Measurements from ENCODE around the gene RAB31. TPM values are rescaled to one million over a fixed set of nuclear protein-coding genes. Genes with fewer than 3 reads are reported as not detected.
A peak's percentile ranks its signal among the peaks of the same experiment; 100 is the strongest.

Gene RAB31
- total RNA-seq, 1 donor from 2014 or later: 19.0 TPM

- no peak for DNase-seq (ENCODE audit: low read depth)
Observed at GRCh38 chr18:9712130-9712577, 4.1 kb downstream of the RAB31 start.

DNA sequence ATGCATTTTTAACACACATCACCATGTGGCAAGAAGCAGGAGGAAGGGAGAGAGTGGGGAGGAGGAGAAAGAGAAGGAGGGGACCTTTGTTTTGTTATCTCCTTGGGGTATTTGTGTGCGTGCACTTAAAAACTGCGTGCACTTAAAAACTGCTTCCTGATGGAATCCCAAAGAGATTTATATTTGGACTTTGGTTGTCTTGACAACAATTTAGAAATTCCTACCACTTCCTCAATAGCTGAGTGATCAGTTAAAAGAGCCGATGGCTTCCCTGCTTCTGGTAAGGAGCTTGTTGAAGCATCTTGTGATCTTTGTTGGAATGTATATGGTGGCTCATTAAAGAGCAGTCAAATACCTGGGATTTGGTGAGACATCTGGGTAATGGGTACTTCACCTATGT lies 4.5 kb downstream of the RAB31 start:
- DNase-seq (ENCODE audit: low read depth): no peak

DNA sequence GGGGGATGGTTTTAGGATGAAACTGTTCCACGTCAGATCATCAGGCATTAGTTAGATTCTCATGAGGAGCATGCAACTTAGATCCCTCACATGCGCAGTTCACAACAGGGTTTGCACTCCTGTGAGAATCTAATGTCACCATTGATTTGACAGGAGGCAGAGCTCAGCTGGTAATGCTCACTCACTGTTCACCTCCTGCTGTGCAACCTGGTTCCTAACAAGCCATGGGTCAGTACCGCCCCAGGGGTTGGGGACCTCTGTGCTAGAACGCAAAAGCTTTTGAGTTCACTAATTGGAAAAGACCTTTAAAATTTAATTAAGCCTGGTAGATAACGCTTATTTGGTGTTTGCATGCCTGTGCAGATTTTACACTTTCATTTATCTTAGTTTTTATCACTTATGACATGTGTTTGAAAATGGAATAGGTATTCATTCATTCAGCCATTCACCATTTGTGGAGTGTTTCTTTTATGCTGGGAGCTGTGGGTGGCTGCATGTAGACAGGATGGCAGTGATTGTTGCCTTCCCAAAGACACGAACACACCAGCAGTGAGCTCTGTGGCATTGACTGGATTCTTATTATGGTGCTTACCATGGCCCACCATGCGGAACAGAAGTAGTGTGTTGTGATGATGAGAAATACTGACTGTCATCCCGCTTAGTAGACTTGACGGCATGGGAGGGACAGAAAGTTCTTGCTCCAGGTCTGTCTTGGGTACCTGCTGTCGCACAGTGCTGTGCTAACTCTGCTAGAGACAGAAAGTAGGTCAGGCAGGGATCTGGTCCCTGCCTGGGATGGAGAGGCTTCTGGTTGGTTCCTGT lies 6.4 kb downstream of the RAB31 start:
- DNase-seq (ENCODE audit: low read depth): no peak

DNA sequence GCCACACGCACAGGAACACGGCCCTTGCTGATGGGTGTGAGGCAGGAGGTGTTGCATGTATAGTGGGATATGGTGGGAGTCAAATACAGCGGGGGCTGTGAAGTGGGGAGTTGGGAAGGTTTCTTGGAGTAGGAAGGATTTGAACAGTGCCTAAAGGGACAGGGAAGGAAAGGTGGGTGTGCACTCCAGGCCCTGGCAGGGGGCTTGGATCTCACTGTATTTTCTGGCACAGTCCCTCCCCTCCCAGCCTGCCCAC lies 6.9 kb downstream of the RAB31 start:
- DNase-seq (ENCODE audit: low read depth): no peak

DNA sequence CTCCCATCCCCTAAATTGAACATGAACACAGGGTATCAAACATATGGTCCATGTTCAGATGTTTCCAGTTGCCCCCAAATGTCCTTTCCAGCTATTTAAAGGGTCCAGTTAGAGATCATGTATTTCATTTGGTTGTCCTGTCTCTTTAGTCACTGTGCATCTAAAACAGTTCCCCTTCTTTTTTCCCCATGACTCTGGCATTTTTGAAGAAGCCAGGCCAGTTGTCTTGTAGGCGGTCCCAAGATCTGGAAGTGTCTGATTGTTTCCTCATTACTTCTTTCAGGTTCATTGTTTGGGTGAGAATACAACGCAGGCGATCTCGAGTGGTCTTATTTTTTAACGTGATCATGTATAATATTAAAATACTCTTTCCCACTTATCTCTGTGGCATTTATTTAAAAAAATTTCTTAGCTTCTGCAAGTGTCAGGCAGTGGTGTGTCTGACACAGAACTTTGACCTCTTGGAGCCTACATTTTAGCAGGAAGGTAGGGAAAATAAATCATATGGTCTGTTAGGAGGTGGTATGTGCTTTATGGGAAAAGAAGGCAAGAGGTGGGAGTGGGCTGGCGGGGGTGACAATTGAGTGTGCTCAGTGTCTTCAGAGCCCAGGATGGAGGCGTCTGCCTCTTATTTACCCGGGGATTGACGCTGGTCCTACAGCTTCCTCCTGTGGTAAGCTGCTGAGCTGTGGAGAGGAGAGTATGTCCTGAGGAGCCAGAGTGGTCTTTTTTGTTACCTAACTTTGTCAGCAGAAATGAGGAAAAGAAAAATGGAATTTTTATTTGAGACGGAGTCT lies 8.1 kb downstream of the RAB31 start:
- DNase-seq (ENCODE audit: low read depth): no peak

- no peak for DNase-seq (ENCODE audit: low read depth)
Observed at GRCh38 chr18:9716780-9717563, 8.9 kb downstream of the RAB31 start.

- DNase-seq (ENCODE audit: low read depth): peak; percentile 65
Observed at GRCh38 chr18:9719421-9719981, 11.4 kb downstream of the RAB31 start.

- DNase-seq (ENCODE audit: low read depth): no peak
Observed at GRCh38 chr18:9720327-9720726, 12.2 kb downstream of the RAB31 start.

- DNase-seq (ENCODE audit: low read depth): no peak
Observed at GRCh38 chr18:9721893-9722550, 13.9 kb downstream of the RAB31 start.

DNA sequence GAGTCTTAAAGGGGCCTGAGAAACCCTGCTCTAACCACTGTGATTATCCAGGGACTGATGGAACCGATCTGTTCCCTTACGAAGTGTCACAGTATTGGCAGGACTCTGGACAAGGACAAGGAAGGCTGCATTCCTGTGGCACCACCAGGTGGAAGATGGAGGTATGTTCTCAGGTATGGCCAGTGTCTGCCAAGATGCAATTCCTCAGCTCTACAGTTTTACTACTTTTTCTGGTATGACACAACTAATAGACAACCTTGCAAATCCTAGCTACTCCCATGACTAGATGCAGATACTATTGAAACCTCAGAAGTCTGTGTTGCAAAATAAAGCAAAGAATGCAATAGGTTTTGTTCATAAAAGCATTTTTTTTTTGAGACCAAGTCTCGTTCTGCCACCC lies 14.6 kb downstream of the RAB31 start:
- no peak for DNase-seq (ENCODE audit: low read depth)

- DNase-seq (ENCODE audit: low read depth): no peak
Observed at GRCh38 chr18:9724797-9725585, 16.9 kb downstream of the RAB31 start.

GRCh38 chr18:9726175-9726574 lies 18.1 kb downstream of the RAB31 start:
- peak; percentile 56 for DNase-seq (ENCODE audit: low read depth)

DNA sequence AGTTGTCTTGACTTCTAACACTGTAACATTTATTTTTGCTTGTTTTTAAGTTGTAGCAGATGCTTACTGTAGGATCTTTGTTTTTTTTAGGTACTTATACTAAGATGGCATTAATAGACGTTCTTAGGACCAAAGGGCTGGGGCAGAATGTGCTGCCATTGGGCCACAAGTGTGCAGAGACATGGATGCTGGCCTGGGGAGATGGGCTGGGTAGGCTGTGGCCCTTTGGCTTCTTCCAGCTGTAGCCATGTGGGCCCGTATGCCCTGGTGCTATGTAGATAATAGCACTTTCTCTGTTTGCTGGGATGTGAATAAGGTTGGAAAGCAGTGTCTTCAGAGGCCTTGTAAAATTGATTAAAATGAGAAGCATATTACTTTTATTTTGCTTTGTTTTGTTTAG lies 18.8 kb downstream of the RAB31 start:
- no peak for DNase-seq (ENCODE audit: low read depth)

DNA sequence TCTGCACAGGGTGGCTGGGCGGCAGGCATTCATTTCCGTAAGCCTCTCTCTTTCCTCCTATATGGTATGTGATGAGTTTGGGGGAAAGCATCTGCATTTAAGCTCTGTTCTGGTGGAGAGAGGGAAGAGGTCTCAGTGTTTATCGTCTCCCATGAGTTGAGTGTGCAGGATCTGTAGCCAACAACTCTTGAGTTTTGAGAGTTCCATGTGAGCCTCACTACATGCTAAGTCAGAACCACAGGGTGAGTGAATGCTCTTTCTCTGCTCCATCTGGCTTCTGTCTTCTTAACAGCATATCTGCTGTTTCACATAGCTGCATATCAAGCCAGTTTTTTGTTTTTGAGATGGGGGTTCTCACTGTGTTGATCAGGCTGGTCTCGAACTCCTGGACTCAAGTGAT lies 22.7 kb downstream of the RAB31 start:
- DNase-seq (ENCODE audit: low read depth): no peak

GRCh38 chr18:9731380-9731779 lies 23.3 kb downstream of the RAB31 start:
- peak; percentile 32 for DNase-seq (ENCODE audit: low read depth)

GRCh38 chr18:9732031-9732430 lies 23.9 kb downstream of the RAB31 start:
- no peak for DNase-seq (ENCODE audit: low read depth)

- DNase-seq (ENCODE audit: low read depth): no peak
Observed at GRCh38 chr18:9734189-9734588, 26.1 kb downstream of the RAB31 start.

DNA sequence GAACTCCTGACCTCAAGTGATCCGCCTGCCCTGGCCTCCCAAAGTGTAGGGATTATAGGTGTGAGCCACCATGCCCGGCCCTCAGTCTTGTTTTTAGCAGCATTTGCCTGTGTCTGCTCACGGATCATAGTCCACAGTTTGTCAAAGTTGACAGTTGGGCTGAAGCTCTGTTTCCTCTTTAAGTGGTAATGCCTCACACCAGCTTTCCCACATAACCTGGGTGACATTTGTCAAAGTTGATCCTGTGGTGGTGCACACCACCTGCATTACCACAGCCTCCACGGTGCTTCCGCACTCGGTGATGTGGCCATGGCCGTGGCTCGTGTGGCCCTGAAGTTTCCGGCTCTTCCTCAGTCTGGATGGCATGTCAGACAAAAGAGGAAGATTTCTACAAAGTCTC lies 27.1 kb downstream of the RAB31 start:
- DNase-seq (ENCODE audit: low read depth): no peak

DNA sequence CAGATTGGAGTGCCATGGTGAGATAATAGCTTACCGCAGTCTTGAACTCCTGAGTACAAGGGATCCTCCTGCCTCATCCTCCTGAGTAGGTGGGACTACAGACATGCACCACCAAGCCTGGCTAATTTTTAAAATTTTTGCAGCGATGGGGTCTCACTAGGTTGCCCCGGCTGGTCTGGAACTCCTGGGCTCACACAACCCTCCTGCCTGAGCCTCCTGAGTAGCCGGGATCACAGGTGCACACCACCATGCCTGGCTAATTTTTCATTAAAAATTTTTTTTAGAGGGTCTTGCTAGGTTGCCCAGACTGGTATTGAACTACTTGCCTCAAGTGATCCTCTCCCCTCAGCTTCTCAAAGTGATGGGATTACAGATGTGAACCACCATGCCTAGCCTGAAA lies 27.8 kb downstream of the RAB31 start:
- no peak for DNase-seq (ENCODE audit: low read depth)

GRCh38 chr18:9736286-9736835 lies 28.3 kb downstream of the RAB31 start:
- DNase-seq (ENCODE audit: low read depth): no peak
